WTC11 (cell line): ENCODE data around the gene GPR160. TPM values are rescaled to one million over a fixed set of nuclear protein-coding genes. Genes with fewer than 3 reads are reported as not detected.

Experiments used
- ATAC-seq: fragments of 200-7000 bp; cut with Tn5 transposase; 2 replicates; pipeline ENCODE4 v1.10.0; 2021; ENCODE audit warnings: mild to moderate bottlenecking, moderate library complexity
- CTCF ChIA-PET: fragments of 300-600 bp; sonication (Branson Sonifier 250); formaldehyde crosslinking; loops from one replicate; lab custom pipeline; 2021; ENCODE audit warnings: antibody characterized with exemption; lab: Charles Lee
- POLR2A ChIA-PET: fragments of 350-600 bp; sonication (Branson Sonifier 250); formaldehyde crosslinking; loops from one replicate; lab custom pipeline; 2021; ENCODE audit warnings: antibody characterized with exemption; lab: Charles Lee
- DNase-seq: peaks from one replicate; pipeline ENCODE4 v3.0.0; 2021; ENCODE audit warnings: low spot score
- H3K27ac Mint-ChIP-seq: 2 replicates; pipeline ENCODE4 v1.8.0; 2021; ENCODE audit warnings: mixed read lengths
- H3K27me3 Mint-ChIP-seq: 2 replicates; pipeline ENCODE4 v1.8.0; 2021; ENCODE audit warnings: low read depth, mild to moderate bottlenecking, moderate library complexity, mixed read lengths
- H3K36me3 Mint-ChIP-seq: 2 replicates; pipeline ENCODE4 v1.8.0; 2021; ENCODE audit warnings: mixed read lengths
- H3K4me1 Mint-ChIP-seq: 2 replicates; pipeline ENCODE4 v1.8.0; 2022; ENCODE audit warnings: mixed read lengths
- H3K4me3 Mint-ChIP-seq: 2 replicates; pipeline ENCODE4 v1.8.0; 2021; ENCODE audit warnings: mild to moderate bottlenecking, moderate library complexity, mixed read lengths
- H3K9me3 Mint-ChIP-seq: 2 replicates; pipeline ENCODE4 v1.8.0; 2021; ENCODE audit warnings: mixed read lengths
- AR ChIP-seq: fragments of 250-450 bp; sonication (Bioruptor Pico); IDR thresholded peaks from 2 replicates; pipeline ENCODE4 v1.9.0; 2021; ENCODE audit warnings: mild to moderate bottlenecking
- ARID4B ChIP-seq: sonication (generic); formaldehyde crosslinking; IDR thresholded peaks from 2 replicates; pipeline ENCODE4 v1.8.0; 2023; ENCODE audit warnings: missing genetic modification reagents, mild to moderate bottlenecking, borderline replicate concordance
- CBFB ChIP-seq: sonication (generic); formaldehyde crosslinking; IDR thresholded peaks from 2 replicates; pipeline ENCODE4 v1.8.1; 2022; ENCODE audit warnings: mild to moderate bottlenecking, low read depth, missing genetic modification reagents
- CREM ChIP-seq: sonication (generic); formaldehyde crosslinking; IDR thresholded peaks from 2 replicates; pipeline ENCODE4 v1.8.1; 2022; ENCODE audit warnings: mild to moderate bottlenecking, missing genetic modification reagents, moderate library complexity
- ELF4 ChIP-seq: sonication (generic); formaldehyde crosslinking; IDR thresholded peaks from 2 replicates; pipeline ENCODE4 v1.8.1; 2022; ENCODE audit warnings: low read depth, mild to moderate bottlenecking, moderate library complexity, missing genetic modification reagents
- GABPB1 ChIP-seq: sonication (generic); formaldehyde crosslinking; IDR thresholded peaks from 2 replicates; pipeline ENCODE4 v1.8.1; 2023; ENCODE audit warnings: mild to moderate bottlenecking, missing genetic modification reagents
- IRF1 ChIP-seq: sonication (generic); formaldehyde crosslinking; IDR thresholded peaks from 2 replicates; pipeline ENCODE4 v1.8.0; 2023; ENCODE audit warnings: missing genetic modification reagents
- JAZF1 ChIP-seq: fragments of 250-450 bp; sonication (Bioruptor Pico); IDR thresholded peaks from 2 replicates; pipeline ENCODE4 v1.9.0; 2021; ENCODE audit warnings: moderate library complexity, mild to moderate bottlenecking, inconsistent platforms
- JUN ChIP-seq: sonication (generic); formaldehyde crosslinking; IDR thresholded peaks from 2 replicates; pipeline ENCODE4 v1.8.0; 2023; ENCODE audit warnings: mild to moderate bottlenecking, missing genetic modification reagents
- MLX ChIP-seq: sonication (generic); formaldehyde crosslinking; IDR thresholded peaks from 2 replicates; pipeline ENCODE4 v1.8.1; 2023; ENCODE audit warnings: mild to moderate bottlenecking, missing genetic modification reagents, moderate library complexity
- NFYB ChIP-seq: sonication (generic); formaldehyde crosslinking; conservative IDR thresholded peaks from 2 replicates; pipeline ENCODE4 v1.8.0; 2022; ENCODE audit warnings: low read depth, missing genetic modification reagents
- PRDM15 ChIP-seq: sonication (generic); formaldehyde crosslinking; IDR thresholded peaks from 2 replicates; pipeline ENCODE4 v1.8.0; 2022; ENCODE audit warnings: missing genetic modification reagents
- PREB ChIP-seq: sonication (generic); formaldehyde crosslinking; IDR thresholded peaks from 2 replicates; pipeline ENCODE4 v1.8.1; 2022; ENCODE audit warnings: mild to moderate bottlenecking, missing genetic modification reagents, moderate library complexity, borderline replicate concordance
- PRRX2 ChIP-seq: fragments of 250-450 bp; sonication (Bioruptor Pico); IDR thresholded peaks from 2 replicates; pipeline ENCODE4 v1.8.0; 2021; ENCODE audit warnings: mild to moderate bottlenecking
- RELA ChIP-seq: sonication (generic); formaldehyde crosslinking; IDR thresholded peaks from 2 replicates; pipeline ENCODE4 v1.8.1; 2022; ENCODE audit warnings: missing genetic modification reagents, mild to moderate bottlenecking, borderline replicate concordance
- TEAD4 ChIP-seq: sonication (generic); formaldehyde crosslinking; IDR thresholded peaks from 2 replicates; pipeline ENCODE4 v1.8.0; 2022; ENCODE audit warnings: mild to moderate bottlenecking, missing genetic modification reagents
- ZBTB21 ChIP-seq: sonication (generic); formaldehyde crosslinking; IDR thresholded peaks from 2 replicates; pipeline ENCODE4 v1.8.1; 2023; ENCODE audit warnings: mild to moderate bottlenecking, missing genetic modification reagents, borderline replicate concordance
- ZNF317 ChIP-seq: sonication (generic); formaldehyde crosslinking; IDR thresholded peaks from 2 replicates; pipeline ENCODE4 v1.8.1; 2023; ENCODE audit warnings: low read depth, mild to moderate bottlenecking, moderate library complexity, missing genetic modification reagents, borderline replicate concordance
- total RNA-seq: library from RNA; stranded (reverse); gene quantifications from 3 replicates; pipeline ENCODE4 v1.2.3, GENCODE V29; 2021

GPR160 gene
- total RNA-seq, 1 experiment from 2014 or later: 28.9 TPM

GRCh38 chr3:170059447-170059846 is 21.7 kb downstream of the GPR160 start:
- DNase-seq: no peak
- Mint-ChIP-seq H3K27me3 (no peaks in the 10 kb centered on the region), H3K4me3 (peak overlapping the region; percentile 1; the same call in 1 of the 2 replicates), H3K27ac (peak overlapping the region; percentile 25; the same call in 1 of the 2 replicates), H3K36me3 (peaks cover 11% of the 10 kb centered on the region), H3K4me1 (peaks cover 62% of the 10 kb centered on the region), H3K9me3 (no peaks in the 10 kb centered on the region)
- ATAC-seq: no peak
- POLR2A ChIA-PET: no interaction called here
- TF ChIP-seq ZNF317 (CRISPR knock-in tag) (no peak), RELA (CRISPR knock-in tag) (no peak), ZBTB21 (no peak), AR (no peak), CBFB (CRISPR knock-in tag) (no peak), ARID4B (CRISPR knock-in tag) (no peak), NFYB (CRISPR knock-in tag) (no peak)
- TF ChIP-seq, all 79 proteins: peak for 0
- CTCF ChIA-PET: no interaction called here

- CTCF ChIA-PET: interaction anchor here (0.8 to 2.8 kb wide), 11 partner anchors 8 to 349 kb away, joined by 3 to 38 read pairs (median 5); no protein-coding TSS in a partner anchor
- Mint-ChIP-seq H3K36me3 (peaks cover 17% of the 10 kb centered on the region), H3K4me1 (peaks cover 50% of the 10 kb centered on the region), H3K9me3 (0 out of 2 replicates have a peak, but pooled peaks cover 4% of the 10 kb centered on the region), H3K27me3 (no peaks in the 10 kb centered on the region), H3K4me3 (no peak overlapping the region), H3K27ac (peak overlapping the region; percentile 83)
- POLR2A ChIA-PET: no interaction called here
- no peak for DNase-seq
- ATAC-seq: no peak
- TF ChIP-seq JUN (CRISPR knock-in tag) (no peak), ZNF317 (CRISPR knock-in tag) (no peak), PREB (CRISPR knock-in tag) (no peak), ELF4 (CRISPR knock-in tag) (no peak), TEAD4 (CRISPR knock-in tag) (no peak), PRRX2 (CRISPR knock-in tag) (no peak), CREM (CRISPR knock-in tag) (no peak), JAZF1 (no peak), IRF1 (CRISPR knock-in tag) (no peak), MLX (no peak), GABPB1 (CRISPR knock-in tag) (no peak), PRDM15 (CRISPR knock-in tag) (no peak)
Measured at GRCh38 chr3:170062068-170062467, 24.3 kb downstream of the GPR160 start.
